HG03558 (cell line): ENCODE data around the gene NXPE4.
"Not testable (repeated sequence)": the region's sequence is repeated elsewhere in the genome, so short reads cannot be mapped to it uniquely, and the experiment has no call there.

Experiments
- ATAC-seq: cut with Tn5 transposase; IDR thresholded peaks from one replicate; pipeline ENCODE4 v1.9.1; 2021; ENCODE audit warnings: moderate number of reproducible peaks; ENCODE audit not compliant: unreplicated experiment; ENCODE audit errors: extremely low read depth

The NXPE4 gene

GRCh38 chr11:114595571-114595970 is at the start of gene NXPE4:
TSS of gene NXPE4 (minus strand) at chr11:114595786. CDS start at chr11:114594759, 1,027 bp downstream.
- no peak for ATAC-seq

DNA sequence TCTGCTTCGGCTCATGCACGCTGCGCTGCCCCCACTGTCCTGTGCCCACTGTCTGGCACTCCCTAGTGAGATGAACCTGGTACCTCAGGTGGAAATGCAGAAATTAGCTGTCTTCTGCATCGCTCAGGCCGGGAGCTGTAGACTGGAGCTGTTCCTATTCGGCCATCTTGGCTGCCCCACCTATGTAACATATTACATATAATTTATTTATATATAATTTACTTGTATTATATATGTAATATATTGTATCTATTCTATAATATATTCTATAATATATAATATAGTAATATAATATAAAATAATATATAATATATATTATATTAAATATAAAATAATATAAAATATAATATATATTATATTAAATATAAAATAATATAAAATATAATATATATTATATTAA is 43.9 kb upstream of the NXPE4 start:
- not testable (repeated sequence) for ATAC-seq

- ATAC-seq, result not testable (repeated sequence)
These were observed 35.9 kb upstream of the NXPE4 start for GRCh38 chr11:114631445-114631965.

DNA sequence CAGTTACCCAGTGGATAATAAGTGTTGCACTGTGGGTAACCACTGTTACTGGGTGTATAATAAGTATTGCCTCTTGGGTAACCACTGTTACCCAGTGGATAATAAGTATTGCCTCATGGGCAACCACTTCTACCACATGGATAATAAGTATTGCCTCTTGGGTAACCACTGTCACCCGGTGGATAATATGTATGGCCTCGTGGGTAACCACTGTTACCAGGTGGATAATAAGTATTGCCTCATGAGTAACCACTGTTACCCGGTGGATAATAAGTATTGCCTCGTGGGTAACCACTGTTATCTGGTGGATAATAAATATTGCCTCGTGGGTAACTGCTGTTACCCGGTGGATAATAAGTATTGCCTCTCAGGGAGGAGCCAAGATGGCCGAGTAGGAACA is 29.7 kb upstream of the NXPE4 start:
- ATAC-seq, result no peak

DNA sequence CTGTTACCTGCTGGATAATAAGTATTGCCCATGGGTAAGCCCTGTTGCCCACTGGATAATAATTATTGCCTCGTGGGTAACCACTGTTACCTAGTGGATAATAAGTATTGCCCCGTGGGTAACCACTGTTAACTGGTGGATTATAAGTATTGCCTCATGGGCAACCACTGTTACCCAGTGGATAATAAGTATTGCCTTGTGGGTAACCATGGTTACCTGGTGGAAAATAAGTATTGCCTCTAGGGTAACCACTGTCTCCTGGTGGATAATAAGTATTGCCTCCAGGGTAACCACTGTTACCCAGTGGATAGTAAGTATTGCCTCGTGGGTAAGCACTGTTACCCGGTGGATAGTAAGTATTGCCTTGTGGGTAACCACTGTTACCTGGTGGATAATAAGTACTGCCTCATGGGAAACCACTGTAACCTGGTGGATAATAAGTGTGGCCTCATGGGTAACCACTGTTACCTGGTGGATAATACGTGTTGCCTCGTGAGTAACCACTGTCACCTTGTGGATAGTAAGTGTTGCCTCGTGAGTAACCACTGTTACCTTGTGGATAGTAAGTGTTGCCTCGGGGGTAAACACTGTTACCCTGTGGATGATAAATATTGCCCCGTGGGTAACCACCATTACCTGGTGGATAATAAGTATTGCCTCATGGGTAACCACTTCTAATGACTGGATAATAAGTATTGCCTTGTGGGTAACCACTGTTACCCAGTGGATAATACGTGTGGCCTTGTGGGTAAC is 29.0 kb upstream of the NXPE4 start:
- ATAC-seq, result no peak

- no peak for ATAC-seq
These were observed 28.1 kb upstream of the NXPE4 start for GRCh38 chr11:114623720-114624119.

- no peak for ATAC-seq
These were observed 27.3 kb upstream of the NXPE4 start for GRCh38 chr11:114622858-114623257.

DNA sequence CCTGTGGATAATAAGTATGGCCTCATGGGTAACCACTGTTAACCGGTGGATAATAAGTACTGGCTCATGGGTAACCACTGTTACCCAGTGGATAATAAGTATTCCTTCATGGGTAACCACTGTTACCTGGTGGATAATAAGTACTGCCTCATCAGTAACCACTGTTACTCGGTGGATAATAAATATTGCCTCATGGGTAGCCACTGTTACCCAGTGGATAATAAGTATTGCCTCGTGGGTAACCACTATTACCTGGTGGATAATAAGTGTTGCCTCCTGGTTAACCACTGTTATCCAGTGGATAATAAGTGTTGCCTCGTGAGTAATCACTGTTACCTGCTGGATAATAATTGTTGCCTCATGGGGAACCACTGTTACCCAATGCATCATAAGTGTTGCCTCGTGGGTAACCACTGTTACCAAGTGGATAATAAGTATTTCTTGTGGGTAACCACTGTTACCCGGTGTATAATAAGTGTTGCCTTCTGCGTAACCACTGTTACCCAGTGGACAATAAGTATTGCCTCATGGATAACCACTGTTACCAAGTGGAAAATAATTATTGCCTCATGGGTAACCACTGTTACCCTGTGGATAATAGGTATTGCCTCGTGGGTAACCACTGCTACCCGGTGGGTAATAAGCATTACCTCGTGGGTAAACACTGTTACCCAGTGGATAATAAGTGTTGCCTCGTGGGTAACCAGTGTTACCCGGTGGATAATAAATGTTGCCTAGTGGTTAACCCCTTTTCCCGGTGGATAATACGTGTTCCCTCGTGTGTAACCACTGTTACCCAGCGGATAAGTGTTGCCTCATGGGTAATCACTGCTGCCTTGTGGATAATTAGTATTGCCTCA is 26.6 kb upstream of the NXPE4 start:
- no peak for ATAC-seq

DNA sequence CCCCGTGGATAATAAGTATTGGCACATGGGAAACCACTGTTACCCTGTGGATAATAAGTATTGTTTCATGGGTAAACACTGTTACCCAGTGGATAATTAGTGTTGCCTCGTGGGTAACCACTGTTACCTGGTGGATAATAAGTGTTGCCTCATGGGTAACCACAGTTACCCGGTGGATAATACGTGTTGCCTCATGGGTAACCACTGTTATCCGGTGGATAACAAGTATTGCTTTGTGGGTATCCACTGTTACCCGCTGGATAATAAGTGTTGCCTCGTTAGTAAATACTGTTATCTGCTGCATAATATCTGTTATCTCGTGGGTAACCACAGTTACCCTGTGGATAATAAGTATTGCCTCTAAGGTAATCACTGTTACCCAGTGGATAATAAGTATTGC is 25.5 kb upstream of the NXPE4 start:
- ATAC-seq, result no peak

- ATAC-seq, result no peak
These were observed 24.1 kb upstream of the NXPE4 start for GRCh38 chr11:114619659-114620173.

DNA sequence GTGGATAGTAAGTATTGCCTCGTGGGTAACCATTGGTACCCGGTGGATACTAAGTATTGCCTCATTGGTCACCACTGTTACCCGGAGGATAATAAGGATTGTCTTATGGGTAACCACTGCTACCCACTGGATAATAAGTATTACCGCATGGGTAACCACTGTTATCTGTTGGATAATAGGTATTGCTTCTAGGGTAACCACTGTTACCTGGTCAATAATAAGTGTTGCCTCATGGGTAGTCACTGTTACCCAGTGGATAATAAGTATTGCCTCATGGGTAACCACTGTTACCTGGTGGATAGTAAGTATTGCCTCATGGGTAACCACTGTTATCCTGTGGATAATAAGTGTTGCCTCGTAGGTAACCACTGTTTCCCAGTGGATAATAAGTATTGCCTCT is 22.6 kb upstream of the NXPE4 start:
- no peak for ATAC-seq

GRCh38 chr11:114617157-114618124 is 21.9 kb upstream of the NXPE4 start:
- no peak for ATAC-seq

DNA sequence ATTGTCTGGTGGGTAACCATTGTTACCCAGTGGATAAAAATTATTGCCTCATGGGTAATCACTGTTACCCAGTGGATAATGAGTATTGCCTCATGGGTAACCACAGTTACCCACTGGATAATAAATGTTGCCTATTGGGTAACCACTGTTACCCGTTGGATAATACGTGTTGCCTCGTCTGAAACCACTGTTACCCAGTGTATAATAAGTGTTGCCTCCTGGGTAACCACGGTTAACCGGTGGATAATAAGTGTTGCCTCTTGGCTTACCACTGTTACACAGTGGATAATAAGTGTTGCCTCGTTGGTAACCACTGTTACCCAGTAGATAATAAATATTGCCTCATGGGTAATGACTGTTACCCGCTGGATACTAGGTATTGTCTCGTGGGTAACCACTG is 20.9 kb upstream of the NXPE4 start:
- no peak for ATAC-seq

DNA sequence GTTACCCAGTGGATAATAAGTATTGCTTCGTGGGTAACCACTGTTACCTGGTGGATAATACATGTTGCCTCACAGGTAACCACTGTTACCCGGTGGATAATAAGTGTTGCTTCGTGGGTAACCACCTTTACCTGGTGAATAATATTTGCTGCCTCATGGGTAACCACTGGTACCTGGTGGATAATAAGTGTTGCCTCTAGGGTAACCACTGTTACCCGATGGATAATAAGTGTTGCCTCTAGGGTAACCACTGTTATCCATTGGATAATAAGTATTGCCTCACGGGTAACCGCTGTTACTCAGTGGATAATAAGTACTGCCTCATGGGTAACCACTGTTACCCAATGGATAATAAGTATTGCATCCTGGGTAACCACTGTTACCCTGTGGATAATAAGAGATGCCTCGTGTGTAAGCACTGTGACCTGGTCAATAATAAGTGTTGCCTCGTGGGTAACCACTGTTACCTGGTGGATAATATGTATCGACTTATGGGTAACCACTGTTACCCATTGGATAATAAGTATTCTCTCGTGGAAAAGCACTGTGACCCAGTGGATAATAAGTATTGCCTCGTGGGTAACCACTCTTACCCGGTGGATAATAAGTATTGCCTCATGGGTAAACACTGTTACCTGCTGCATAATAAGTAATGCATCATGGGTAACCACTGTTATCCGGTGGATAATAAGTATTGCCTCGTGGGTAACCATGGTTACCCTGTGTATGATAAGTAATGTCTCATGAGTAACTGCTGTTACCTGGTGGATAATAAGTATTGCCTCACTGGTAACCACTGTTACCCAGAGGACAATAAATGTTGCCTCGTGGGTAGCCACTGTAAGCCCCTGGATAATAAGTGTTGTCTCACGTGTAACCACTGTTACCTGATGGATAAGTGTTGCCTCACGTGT is 20.1 kb upstream of the NXPE4 start:
- ATAC-seq, result no peak

- no peak for ATAC-seq
These were observed 18.6 kb upstream of the NXPE4 start for GRCh38 chr11:114614127-114614720.

- not testable (repeated sequence) for ATAC-seq
These were observed 17.5 kb upstream of the NXPE4 start for GRCh38 chr11:114613094-114613493.

GRCh38 chr11:114612686-114613085 is 17.1 kb upstream of the NXPE4 start:
- no peak for ATAC-seq

GRCh38 chr11:114612199-114612598 is 16.6 kb upstream of the NXPE4 start:
- not testable (repeated sequence) for ATAC-seq
